Activated T-cell treated with anti-CD3 and anti-CD28 coated beads, Interleukin-2, amount 50 U/mL, for 48 hours (primary cell): ENCODE results near the gene DOK7.

ENCODE experiments used
- DNase-seq, 2 experiments: peaks; one replicate each; pipeline ENCODE4 v3.0.0-alpha.2; 2020

The DOK7 gene

GRCh38 chr4:3427706-3428446, 35.2 kb upstream of the DOK7 start:
- DNase-seq = no peak

- DNase-seq = no peak
Observed at GRCh38 chr4:3429651-3430050, 33.5 kb upstream of the DOK7 start.

DNA sequence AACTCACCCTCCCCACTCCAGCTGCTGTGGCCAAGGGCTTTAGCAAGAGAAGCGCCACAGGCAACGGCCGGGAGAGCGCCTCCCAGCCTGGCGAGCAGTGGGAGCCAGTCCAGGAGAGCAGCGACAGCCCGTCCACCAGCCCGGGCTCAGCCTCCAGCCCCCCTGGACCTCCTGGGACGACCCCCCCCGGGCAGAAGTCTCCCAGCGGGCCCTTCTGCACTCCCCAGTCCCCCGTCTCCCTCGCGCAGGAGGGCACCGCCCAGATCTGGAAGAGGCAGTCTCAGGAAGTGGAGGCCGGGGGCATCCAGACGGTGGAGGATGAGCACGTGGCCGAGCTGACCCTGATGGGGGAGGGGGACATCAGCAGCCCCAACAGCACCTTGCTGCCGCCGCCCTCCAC, 32.6 kb upstream of the DOK7 start:
- no peak for DNase-seq

- no peak for DNase-seq
Observed at GRCh38 chr4:3431446-3431993, 31.6 kb upstream of the DOK7 start.

DNA sequence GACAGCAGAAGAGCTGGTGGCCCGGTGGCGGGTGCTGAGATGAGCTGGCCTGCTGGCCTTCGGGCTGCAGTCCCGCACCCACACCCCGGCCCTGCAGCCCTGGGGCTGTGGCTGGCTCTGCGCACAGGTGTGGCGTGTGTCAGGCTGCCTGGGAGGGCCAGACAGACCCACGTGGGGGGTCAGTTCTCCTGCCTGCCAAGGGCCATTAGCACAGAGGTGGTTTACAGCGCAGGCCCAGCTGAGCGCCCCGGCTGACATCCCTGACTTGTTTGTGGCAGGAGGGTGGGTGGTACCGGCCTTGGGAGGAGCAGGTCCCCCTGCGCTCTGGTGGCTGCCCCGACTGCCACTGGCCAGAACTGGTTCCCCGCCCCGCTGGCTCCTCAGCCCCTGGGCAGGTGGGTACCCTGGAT, 30.7 kb upstream of the DOK7 start:
- DNase-seq = no peak

DNA sequence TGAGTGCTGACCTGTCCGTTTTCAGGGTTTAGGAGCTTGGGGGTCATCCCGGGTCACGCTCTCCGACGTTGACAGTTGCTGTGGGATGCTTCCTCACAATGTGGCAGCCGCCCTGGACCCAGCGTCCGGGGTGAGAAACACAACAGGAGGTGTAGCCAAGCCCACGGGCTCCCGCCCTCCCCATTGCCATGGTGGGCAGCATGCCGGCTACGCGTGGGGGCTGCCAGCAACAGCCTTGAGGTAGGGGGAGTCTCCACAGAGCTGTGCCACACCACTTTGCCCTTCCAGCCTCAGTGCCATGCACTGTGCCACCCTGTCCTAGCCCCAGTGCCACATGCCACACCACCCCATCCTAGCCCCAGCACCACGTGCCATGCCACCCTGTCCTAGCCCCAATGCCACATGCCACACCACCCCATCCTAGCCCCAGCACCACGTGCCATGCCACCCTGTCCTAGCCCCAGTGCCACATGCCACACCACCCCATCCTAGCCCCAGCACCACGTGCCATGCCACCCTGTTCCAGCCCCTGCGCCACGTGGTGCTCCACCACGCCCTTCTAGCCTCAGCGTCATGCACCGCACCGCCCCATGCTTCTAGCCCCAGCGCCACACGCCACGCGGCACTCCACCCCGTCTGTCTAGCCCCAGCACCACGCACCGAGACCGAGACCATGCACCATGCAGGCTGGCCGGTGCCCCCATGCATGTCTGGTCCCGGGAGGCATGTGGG, 29.8 kb upstream of the DOK7 start:
- no peak for DNase-seq

- no peak for DNase-seq
Observed at GRCh38 chr4:3434881-3435685, 28.0 kb upstream of the DOK7 start.

DNA sequence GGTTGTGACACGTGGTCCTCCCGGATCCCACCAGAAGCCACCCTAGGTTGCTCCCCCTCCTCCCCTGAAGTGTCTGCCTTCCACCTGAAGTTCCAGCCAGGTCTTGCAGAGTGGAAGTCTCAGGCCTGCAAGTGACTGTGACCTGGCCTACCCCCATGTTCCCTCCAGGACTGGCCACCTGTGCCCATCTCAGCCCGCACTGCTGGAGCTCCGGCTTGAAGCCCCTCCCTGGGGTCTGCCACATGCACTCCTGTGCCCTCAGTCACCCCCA, 27.5 kb upstream of the DOK7 start:
- no peak for DNase-seq

- DNase-seq = no peak
Observed at GRCh38 chr4:3436048-3436797, 26.9 kb upstream of the DOK7 start.

- DNase-seq = peak in 1 of 2 experiments; percentile 39
Observed at GRCh38 chr4:3436798-3437581, 26.1 kb upstream of the DOK7 start.

DNA sequence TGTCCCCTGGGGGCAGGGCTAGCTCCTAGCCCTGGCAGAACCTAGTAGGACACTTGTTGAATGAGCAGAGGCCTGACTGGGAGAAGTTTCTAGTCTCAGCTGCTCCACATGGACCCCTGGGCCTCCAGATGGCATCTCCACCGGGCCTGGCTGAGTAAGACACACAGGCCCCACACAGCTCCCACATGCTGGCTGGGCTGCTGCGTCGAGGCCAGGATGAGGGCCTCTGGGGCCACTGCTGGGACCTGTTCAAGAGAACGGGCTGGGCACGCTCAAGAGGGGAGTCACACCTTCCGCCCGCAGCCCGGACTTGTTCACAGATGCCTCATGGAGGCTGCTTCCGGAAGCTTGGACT, 25.5 kb upstream of the DOK7 start:
- DNase-seq = no peak

DNA sequence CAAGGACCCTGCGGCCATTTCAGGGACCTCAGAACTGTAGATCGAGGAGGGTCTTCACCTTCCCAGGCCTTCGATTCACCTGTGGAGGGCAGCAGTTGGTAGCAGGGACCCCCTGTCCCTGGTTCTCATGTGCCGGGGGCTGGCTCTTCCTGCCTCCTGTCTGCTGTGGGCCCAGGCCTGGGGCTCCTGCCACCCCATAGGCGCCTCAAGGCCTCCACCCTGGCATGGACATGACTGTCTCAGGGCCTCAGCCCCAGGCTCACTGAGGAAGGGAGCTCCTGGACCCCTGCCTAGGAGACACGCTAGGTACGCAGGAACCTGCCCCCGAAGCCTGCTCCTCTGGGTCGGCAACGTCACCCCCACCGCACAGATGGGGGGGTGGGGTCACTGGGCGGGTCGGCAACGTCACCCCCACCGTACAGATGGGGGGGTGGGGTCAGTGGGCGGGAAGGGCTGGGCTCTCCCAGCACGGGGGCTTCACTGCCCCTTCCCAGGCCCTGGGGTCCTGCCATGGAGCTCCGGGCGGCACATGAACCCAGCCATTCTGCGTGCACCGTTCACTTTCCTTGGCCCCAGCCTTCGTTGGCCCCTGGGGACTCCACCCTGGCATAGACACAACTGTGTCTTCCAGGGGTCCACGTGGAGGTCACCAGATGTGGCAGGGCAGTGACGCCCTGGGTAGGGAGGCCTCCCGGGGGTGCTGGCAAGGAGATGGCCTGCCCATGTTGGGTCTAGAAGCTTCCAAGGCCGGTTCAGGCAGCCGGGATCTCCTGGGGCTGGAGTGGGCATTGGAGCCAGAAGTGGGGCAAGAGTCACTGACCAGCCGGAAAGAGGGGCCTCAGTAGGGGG, 24.9 kb upstream of the DOK7 start:
- DNase-seq = no peak

DNA sequence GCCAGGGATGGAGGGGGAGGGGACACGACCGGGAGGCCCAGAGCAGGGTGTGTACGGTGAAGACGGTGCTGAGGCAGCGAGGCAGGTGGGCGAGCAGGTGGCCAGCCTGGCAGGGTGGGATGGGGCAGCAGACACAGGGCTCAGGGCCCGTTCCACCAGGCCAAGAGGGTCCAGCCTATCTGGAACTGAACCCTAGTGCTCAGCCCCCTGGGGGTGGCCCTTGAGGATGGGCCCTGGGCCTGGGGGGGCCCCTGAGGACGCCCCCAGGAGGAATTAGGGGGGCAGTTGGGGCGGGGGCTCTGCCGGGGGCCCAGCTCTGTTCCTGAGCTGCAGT, 24.3 kb upstream of the DOK7 start:
- DNase-seq = no peak

- no peak for DNase-seq
Observed at GRCh38 chr4:3439391-3439790, 23.7 kb upstream of the DOK7 start.

GRCh38 chr4:3440011-3440410, 23.1 kb upstream of the DOK7 start:
- DNase-seq = no peak

GRCh38 chr4:3440979-3441500, 22.1 kb upstream of the DOK7 start:
- no peak for DNase-seq

DNA sequence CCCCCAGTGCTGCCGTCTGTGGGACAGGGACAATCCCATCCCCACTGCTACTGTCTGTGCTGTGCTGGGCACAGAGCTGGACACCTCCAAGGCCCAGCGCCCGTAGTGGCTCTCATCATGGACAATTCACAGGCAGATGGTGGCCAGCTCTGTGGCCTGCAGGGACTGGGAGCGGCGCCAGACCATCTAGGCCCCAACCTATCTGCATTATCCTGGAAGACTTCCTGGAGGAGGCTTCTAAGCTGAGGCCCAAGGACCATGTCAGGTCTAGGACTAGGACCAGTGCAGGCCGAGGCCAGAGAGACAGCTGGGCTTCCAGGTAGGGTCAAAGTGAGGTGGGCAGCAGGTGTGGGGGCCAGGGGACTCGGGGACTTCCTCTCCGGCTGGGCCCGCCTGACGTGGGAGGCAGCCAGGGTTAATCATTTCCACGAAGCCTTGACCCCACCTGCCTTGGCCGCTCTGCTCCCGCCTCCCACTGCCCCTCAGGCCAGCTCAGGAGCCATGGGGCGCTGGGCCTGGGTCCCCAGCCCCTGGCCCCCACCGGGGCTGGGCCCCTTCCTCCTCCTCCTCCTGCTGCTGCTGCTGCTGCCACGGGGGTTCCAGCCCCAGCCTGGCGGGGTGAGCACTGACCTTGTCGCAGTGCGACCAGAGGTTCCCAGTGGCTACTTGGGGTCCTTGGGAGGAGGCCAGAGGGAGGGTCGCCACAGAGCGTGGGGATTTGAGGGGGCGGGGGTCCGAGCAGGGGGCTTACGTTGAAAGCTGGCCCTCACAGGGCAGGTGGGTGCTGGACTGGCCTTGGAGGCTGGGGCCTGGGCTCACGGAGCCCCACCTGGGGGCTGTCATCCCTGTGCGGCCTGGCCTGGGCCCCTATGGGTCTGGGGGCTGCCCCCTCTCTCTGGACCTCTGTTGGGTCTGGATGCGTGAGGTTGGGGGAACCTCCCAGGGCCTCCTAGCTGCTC, 21.3 kb upstream of the DOK7 start, which contains the start of gene HGFAC:
Gene HGFAC (plus strand): TSS at position 468 of the 959 bp plus-strand sequence. CDS start 34 bp downstream, at position 502.
- DNase-seq = no peak

DNA sequence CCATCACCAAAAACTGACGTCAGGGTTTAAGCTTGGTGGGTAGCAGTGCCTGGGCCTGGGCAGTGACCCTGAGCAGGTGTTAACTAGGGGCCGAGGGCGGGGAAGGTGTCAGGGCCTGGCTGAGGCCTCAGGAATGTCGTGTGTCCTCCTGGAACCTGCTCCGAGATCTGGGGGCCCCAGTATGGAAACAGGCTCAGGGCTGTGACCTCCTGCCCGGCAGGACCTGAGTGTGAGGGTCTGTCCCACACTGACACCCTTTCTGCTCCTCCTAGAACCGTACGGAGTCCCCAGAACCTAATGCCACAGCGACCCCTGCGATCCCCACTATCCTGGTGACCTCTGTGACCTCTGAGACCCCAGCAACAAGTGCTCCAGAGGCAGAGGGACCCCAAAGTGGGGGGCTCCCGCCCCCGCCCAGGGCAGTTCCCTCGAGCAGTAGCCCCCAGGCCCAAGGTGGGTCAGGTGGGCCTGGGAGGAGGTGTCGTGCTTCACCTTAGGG, 20.6 kb upstream of the DOK7 start:
- DNase-seq = no peak

DNA sequence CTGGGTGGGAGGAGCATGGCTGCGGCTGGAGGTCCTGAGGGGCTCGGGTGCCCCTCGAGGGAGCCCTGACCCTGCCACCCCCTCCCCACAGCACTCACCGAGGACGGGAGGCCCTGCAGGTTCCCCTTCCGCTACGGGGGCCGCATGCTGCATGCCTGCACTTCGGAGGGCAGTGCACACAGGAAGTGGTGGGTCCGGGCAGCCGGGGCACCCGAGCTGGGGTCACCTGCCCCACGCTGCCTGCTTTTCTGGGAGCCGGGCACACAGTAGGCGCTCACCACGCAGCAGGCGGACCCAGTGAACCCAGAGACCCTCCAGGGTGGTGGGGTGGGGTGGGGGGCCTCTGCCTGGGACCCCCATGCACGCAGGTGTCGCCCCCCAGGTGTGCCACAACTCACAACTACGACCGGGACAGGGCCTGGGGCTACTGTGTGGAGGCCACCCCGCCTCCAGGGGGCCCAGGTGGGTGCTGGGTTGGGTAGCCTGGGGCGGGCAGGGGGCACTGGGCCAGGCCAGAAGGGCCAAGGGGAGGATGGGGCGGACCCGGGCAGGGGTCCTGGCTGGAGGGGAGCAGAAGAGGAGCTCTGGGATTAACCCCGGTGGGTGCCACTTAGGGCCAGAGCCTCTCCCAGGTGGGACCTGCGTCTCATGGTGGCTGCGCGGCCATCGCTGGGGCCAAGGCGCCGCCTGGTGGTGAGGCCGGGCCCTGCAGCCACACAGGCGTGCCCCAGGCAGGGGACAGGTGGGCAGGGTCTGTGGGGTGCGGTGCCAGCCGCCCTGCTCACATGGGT, 20.0 kb upstream of the DOK7 start:
- peak; percentile 79 to 83 for DNase-seq
